K562 (cell line): ENCODE results near the gene KCNG4. TPM values are rescaled to one million over a fixed set of nuclear protein-coding genes. Genes with fewer than 3 reads are reported as not detected.

Experiments
- ELF4 ChIP-seq: fragments of 450-650 bp; formaldehyde crosslinking; IDR thresholded peaks from 2 replicates; pipeline ENCODE4 v1.4.0; 2022; ENCODE audit warnings: missing genetic modification characterization
- GABPB2 ChIP-seq: fragments of 250-450 bp; sonication (Bioruptor Pico); conservative IDR thresholded peaks from 2 replicates; pipeline ENCODE4 v1.5.1; 2021; ENCODE audit warnings: mild to moderate bottlenecking
- HMGN3 ChIP-seq: IDR thresholded peaks from 2 replicates; pipeline ENCODE4 v1.6.1; 2011; ENCODE audit warnings: borderline replicate concordance, low read depth, mild to moderate bottlenecking, mixed read lengths, low read length; ENCODE audit not compliant: insufficient read length; ENCODE audit errors: extremely low read depth
- KDM1A ChIP-seq, 2 experiments: fragments of 450-650 bp; IDR thresholded peaks; 2 replicates each; pipeline ENCODE4 v1.6.1; 2016; ENCODE audit warnings: mild to moderate bottlenecking in 2 of 2
- KDM4B ChIP-seq, 2 experiments: fragments of 450-650 bp in 1 of 2; sonication (generic) in 1 of 2; IDR thresholded peaks; 2 replicates each; pipeline ENCODE4 v1.6.1; 2016 to 2017; ENCODE audit warnings: borderline replicate concordance in 2 of 2, antibody characterized with exemption in 1 of 2, low read depth in 1 of 2, mild to moderate bottlenecking in 1 of 2
- KLF16 ChIP-seq: IDR thresholded peaks from 2 replicates; pipeline ENCODE4 v1.6.1; 2016; ENCODE audit warnings: antibody characterized with exemption
- LARP7 ChIP-seq: fragments of 450-650 bp; IDR thresholded peaks from 2 replicates; pipeline ENCODE4 v1.6.1; 2016
- MAFG ChIP-seq: fragments of 450-650 bp; conservative IDR thresholded peaks from 2 replicates; pipeline ENCODE4 v1.6.1; 2016; ENCODE audit warnings: missing genetic modification characterization, missing compliant biosample characterization
- NCOA6 ChIP-seq: fragments of 450-650 bp; IDR thresholded peaks from 2 replicates; pipeline ENCODE4 v1.6.1; 2017; ENCODE audit warnings: mild to moderate bottlenecking
- PPARD ChIP-seq: fragments of 250-450 bp; sonication (Bioruptor Pico); IDR thresholded peaks from 2 replicates; pipeline ENCODE4 v1.8.0; 2022; ENCODE audit warnings: inconsistent platforms, mild to moderate bottlenecking, moderate library complexity
- TBP ChIP-seq: optimal IDR thresholded peaks from 2 replicates; pipeline ENCODE3; 2011; ENCODE audit warnings: low read depth, low read length, improper control_type of control experiment
- TGIF2 ChIP-seq: sonication (generic); formaldehyde crosslinking; IDR thresholded peaks from 2 replicates; pipeline ENCODE4 v1.8.1; 2022; ENCODE audit warnings: mild to moderate bottlenecking, missing genetic modification reagents, moderate library complexity
- U2AF2 ChIP-seq: fragments of 200-400 bp; formaldehyde crosslinking; optimal IDR thresholded peaks from 2 replicates; pipeline ENCODE3; 2017; ENCODE audit warnings: low read depth, mild to moderate bottlenecking, low read length
- XRCC3 ChIP-seq: fragments of 450-650 bp; IDR thresholded peaks from 2 replicates; pipeline ENCODE4 v1.6.1; 2017; ENCODE audit warnings: mild to moderate bottlenecking, moderate library complexity
- ZNF140 ChIP-seq: fragments of 250-450 bp; sonication (Bioruptor Pico); IDR thresholded peaks from 2 replicates; pipeline ENCODE4 v1.8.0; 2021; ENCODE audit warnings: moderate library complexity, mild to moderate bottlenecking, inconsistent platforms
- ZNF830 ChIP-seq: fragments of 250-450 bp; sonication (Bioruptor Pico); IDR thresholded peaks from 2 replicates; pipeline ENCODE4 v1.5.0; 2021; ENCODE audit warnings: mild to moderate bottlenecking
- polyA plus RNA-seq, 8 experiments: library from polyadenylated mRNA; depleted of rRNA in 4 of 8; stranded (reverse) in 5 of 8; unstranded in 3 of 8; fragments of >200 nt; fragmentation: Nextera tagmentation in 2 of 8; fragmentation: Illumina TruSeq in 1 of 8; extraction: Ambion mirVana in 2 of 8; extraction: Trizol in 1 of 8; gene quantifications; 2 replicates each; pipeline versions ENCODE4 v1.2.1 to v1.2.3, GENCODE V29; 2011 to 2014; ENCODE audit warnings: inconsistent platforms in 1 of 8, missing spikeins in 1 of 8
- total RNA-seq, 7 experiments: library from RNA; depleted of rRNA in 6 of 7; stranded (reverse); fragments of >200 nt in 6 of 7; fragmentation: Illumina TruSeq in 2 of 7; extraction: Trizol in 2 of 7; gene quantifications; 2 replicates each; pipeline versions ENCODE4 v1.2.1 to v1.2.3, GENCODE V29; 2011 to 2021; ENCODE audit warnings: low replicate concordance in 1 of 7
- TF ChIP-seq, protein P1 (sequence below): sonication (generic); formaldehyde crosslinking; IDR thresholded peaks from 2 replicates; pipeline ENCODE4 v1.8.0; 2023; ENCODE audit warnings: mild to moderate bottlenecking, missing genetic modification reagents
- TF ChIP-seq, protein P2 (sequence below): sonication (generic); formaldehyde crosslinking; IDR thresholded peaks from 2 replicates; pipeline ENCODE4 v1.8.0; 2023; ENCODE audit warnings: missing genetic modification reagents, mild to moderate bottlenecking, borderline replicate concordance
- TF ChIP-seq, protein P3 (sequence below): fragments of 450-650 bp; IDR thresholded peaks from 2 replicates; pipeline ENCODE4 v1.6.1; 2014; ENCODE audit warnings: low read depth, mild to moderate bottlenecking, moderate library complexity, borderline replicate concordance

Gene KCNG4
- total and polyA plus RNA-seq, 9 of the 15 experiments (the other 6 are each of a cell fraction or from before 2014, with no cell fraction given), result not detected

DNA sequence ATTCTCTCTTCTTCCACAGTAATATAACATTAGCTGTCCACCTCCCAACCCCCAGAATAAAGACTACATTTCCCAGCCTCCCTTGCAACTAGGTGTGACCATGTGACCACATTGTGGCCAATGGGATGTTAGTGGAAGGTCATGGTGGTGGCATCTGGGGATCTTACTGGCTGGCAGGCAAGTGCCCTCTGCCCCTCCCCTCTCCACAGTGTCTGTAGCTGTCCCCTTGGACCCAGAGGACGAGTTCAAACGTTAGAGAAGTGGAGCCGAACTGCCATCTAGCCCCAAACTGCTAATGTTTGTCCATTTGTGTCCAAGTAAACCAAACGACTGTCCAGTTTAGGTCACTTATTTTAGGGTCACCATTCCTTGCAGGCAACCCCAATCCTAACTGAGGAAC is 26.6 kb upstream of the KCNG4 start (continued):
- TF ChIP-seq XRCC3, result no peak
- no peak for TF ChIP-seq ZNF140 (CRISPR knock-in tag)
- no peak for TF ChIP-seq KDM1A (IDR thresholded peaks at IDR 0.05)
- no peak for TF ChIP-seq TBP
- TF ChIP-seq NCOA6, result no peak
- TF ChIP-seq U2AF2, result no peak
- TF ChIP-seq KLF16, result no peak
- no peak for TF ChIP-seq ELF4 (CRISPR knock-in tag)
- TF ChIP-seq, protein P1, sequence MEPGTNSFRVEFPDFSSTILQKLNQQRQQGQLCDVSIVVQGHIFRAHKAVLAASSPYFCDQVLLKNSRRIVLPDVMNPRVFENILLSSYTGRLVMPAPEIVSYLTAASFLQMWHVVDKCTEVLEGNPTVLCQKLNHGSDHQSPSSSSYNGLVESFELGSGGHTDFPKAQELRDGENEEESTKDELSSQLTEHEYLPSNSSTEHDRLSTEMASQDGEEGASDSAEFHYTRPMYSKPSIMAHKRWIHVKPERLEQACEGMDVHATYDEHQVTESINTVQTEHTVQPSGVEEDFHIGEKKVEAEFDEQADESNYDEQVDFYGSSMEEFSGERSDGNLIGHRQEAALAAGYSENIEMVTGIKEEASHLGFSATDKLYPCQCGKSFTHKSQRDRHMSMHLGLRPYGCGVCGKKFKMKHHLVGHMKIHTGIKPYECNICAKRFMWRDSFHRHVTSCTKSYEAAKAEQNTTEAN, result no peak
- TF ChIP-seq HMGN3, result no peak
- TF ChIP-seq, protein P2, sequence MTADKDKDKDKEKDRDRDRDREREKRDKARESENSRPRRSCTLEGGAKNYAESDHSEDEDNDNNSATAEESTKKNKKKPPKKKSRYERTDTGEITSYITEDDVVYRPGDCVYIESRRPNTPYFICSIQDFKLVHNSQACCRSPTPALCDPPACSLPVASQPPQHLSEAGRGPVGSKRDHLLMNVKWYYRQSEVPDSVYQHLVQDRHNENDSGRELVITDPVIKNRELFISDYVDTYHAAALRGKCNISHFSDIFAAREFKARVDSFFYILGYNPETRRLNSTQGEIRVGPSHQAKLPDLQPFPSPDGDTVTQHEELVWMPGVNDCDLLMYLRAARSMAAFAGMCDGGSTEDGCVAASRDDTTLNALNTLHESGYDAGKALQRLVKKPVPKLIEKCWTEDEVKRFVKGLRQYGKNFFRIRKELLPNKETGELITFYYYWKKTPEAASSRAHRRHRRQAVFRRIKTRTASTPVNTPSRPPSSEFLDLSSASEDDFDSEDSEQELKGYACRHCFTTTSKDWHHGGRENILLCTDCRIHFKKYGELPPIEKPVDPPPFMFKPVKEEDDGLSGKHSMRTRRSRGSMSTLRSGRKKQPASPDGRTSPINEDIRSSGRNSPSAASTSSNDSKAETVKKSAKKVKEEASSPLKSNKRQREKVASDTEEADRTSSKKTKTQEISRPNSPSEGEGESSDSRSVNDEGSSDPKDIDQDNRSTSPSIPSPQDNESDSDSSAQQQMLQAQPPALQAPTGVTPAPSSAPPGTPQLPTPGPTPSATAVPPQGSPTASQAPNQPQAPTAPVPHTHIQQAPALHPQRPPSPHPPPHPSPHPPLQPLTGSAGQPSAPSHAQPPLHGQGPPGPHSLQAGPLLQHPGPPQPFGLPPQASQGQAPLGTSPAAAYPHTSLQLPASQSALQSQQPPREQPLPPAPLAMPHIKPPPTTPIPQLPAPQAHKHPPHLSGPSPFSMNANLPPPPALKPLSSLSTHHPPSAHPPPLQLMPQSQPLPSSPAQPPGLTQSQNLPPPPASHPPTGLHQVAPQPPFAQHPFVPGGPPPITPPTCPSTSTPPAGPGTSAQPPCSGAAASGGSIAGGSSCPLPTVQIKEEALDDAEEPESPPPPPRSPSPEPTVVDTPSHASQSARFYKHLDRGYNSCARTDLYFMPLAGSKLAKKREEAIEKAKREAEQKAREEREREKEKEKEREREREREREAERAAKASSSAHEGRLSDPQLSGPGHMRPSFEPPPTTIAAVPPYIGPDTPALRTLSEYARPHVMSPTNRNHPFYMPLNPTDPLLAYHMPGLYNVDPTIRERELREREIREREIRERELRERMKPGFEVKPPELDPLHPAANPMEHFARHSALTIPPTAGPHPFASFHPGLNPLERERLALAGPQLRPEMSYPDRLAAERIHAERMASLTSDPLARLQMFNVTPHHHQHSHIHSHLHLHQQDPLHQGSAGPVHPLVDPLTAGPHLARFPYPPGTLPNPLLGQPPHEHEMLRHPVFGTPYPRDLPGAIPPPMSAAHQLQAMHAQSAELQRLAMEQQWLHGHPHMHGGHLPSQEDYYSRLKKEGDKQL (CRISPR knock-in tag), result no peak
- TF ChIP-seq, protein P3, sequence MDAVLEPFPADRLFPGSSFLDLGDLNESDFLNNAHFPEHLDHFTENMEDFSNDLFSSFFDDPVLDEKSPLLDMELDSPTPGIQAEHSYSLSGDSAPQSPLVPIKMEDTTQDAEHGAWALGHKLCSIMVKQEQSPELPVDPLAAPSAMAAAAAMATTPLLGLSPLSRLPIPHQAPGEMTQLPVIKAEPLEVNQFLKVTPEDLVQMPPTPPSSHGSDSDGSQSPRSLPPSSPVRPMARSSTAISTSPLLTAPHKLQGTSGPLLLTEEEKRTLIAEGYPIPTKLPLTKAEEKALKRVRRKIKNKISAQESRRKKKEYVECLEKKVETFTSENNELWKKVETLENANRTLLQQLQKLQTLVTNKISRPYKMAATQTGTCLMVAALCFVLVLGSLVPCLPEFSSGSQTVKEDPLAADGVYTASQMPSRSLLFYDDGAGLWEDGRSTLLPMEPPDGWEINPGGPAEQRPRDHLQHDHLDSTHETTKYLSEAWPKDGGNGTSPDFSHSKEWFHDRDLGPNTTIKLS, result peak; percentile 60; the same call in 1 of the 2 replicates
- no peak for TF ChIP-seq MAFG
- TF ChIP-seq ZNF830, result no peak
- TF ChIP-seq GABPB2, result no peak
- no peak for TF ChIP-seq PPARD (CRISPR knock-in tag)
- 0 out of 4 replicates have a peak, but pooled peaks of 1 of the 2 experiments have one; percentile 66 for TF ChIP-seq KDM4B (IDR thresholded peaks at IDR 0.05; ENCODE audit: borderline replicate concordance in 2 of 2, low read depth in 1 of 2)
- TF ChIP-seq LARP7, result no peak
- no peak for TF ChIP-seq TGIF2 (CRISPR knock-in tag)
